GM19467 (cell line): Measurements from ENCODE around the gene IFNE.
"Not testable (repeated sequence)": the region's sequence is repeated elsewhere in the genome, so short reads cannot be mapped to it uniquely, and the experiment has no call there.

Source experiments
- ATAC-seq: cut with Tn5 transposase; IDR thresholded peaks from one replicate; pipeline ENCODE4 v1.9.1; 2021; ENCODE audit warnings: mild to moderate bottlenecking, moderate library complexity; ENCODE audit not compliant: unreplicated experiment

The IFNE gene

DNA sequence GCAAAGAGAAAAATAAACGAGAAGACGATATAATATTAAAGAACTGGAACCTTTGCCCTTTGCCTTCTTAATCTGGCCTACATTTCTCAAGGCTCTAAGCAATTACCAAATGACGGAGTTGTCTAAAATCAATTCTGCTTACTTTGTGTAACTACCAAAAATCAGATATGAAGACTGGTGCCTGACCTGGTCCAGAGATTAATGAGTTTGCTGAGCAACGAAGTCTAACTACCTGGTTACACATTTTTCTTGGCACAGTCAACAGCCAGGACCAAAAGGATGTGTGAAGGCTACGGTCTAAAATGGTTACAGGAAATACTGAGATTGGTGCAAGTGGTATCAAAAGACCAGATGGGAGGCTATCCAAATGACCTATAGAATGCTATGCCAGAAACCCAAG, 17.8 kb upstream of the IFNE start:
- no peak for ATAC-seq

DNA sequence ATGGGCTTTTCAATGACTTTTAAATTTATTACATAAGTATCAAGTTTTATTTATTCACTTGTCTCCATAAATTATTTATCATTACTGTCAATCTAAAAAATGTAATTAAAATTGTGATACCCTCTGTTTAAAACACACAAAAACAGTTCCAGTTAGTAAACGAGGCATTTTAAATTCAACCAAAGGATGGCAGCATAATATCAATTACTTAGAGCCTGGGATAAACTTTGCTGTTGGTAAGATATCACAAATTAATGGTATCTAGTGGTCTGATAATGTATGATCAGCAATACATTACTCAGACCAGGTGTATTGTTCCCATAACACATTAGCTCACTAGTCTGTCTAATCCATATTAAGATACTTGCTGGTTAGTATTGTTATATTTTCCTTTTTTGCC, 9.6 kb upstream of the IFNE start:
- no peak for ATAC-seq

DNA sequence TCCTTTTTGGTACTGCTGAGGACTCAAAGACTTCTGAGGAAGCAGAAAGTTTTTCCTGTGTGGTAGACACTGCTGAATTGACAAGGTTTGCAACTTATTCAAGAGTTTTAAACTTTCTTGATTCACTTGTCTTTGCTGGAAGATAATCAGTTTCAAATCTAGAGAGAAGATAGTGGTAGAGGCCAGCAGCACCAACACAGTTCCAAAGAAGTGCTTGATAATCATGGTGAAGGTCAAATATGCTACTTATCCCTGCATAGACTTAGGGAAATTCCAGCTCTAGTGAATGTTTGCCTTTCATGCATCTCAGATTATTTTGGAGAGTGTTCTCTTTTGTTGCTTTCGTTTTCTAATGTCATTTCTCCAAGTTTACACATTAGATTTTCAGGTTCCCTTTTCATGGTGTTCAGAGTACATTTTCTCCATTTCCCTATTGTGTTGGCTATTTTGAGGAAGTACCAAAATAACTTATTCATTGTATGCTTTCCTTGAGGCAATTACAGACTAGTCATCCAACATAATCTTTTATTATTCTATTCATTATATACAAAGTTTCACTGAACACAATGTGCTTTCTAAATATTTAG, 550 bp downstream of the IFNE start:
- no peak for ATAC-seq

DNA sequence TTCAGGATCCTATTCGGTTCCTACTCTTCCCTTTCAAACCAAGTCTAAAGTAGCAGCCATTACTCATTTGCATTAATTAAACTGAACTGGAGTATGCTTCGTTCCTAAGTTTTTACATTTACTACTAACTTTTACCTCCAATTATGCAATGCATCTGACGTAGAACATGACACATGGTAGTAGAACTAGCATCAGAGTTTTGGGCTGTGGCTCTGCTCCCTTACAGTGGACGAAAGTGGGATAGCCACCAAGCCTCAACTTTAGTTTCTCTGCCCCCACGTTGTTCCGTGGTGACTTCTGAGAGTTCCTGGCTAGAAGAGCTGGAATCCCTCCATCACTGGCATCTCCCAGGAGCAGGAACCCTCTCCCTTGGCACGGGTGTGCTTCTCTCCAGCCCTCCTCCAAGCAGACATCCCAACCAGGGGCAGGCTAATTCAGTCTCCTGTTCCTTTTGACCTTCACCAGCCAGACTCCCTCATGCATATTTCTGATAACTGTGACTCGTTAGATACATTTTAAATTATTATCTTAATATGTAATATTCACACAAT, 2.9 kb downstream of the IFNE start:
- ATAC-seq = no peak

DNA sequence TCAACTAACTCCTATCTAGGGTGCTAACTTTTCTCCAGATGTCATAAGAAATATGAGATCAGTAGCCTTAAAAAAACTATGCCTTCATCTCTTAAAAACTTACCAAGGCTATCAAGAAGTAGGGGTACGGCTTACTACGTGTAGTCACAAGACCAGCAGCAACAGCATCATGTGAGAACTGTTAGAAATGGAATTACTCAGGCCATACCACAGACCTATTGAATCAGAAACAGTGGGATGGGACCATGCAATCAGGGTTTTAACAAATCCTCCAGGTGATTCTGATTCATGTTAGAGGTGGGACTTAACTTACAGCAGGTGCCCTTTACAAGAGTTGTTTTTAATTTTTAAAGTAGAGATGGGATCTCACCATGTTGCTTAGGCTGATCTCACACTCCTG, 4.6 kb downstream of the IFNE start:
- ATAC-seq = no peak

DNA sequence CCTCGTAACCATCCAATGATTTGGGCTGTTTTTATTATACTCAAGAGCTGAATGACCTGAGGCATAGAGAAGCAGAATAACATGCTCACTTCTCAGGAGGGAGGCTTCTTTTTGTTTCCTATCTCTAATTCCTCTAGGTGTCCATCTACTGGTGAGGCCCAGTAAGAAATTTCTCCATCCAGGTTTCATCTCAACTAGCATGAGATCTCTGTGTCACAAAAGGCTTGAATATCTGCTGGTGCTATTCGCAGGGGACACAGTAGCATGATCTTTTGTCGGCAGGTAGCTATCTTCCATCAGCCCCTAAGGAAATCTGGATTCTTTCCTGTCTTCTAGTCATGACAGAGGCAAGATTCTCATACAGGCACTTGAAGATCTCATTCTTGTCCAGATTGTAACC, 8.9 kb downstream of the IFNE start:
- ATAC-seq = no peak

DNA sequence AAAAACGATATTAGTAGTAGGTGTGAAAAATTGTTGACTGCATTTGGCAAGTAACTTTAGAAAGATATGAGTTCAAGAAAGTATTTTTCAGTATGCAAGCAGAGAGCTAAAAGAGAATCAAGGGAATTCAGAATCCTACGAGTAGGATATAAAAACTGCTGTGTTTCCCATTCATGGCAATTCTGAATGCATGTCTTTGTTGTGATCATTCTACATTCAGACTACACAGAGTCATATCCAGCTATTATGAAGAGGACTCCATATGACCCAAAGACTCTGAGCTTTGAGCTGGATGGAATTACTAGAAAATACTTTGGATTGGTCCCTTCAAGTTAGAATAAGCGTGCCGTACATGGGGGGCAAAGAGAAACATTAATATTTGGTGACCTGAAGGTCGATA, 12.0 kb downstream of the IFNE start:
- no peak for ATAC-seq

DNA sequence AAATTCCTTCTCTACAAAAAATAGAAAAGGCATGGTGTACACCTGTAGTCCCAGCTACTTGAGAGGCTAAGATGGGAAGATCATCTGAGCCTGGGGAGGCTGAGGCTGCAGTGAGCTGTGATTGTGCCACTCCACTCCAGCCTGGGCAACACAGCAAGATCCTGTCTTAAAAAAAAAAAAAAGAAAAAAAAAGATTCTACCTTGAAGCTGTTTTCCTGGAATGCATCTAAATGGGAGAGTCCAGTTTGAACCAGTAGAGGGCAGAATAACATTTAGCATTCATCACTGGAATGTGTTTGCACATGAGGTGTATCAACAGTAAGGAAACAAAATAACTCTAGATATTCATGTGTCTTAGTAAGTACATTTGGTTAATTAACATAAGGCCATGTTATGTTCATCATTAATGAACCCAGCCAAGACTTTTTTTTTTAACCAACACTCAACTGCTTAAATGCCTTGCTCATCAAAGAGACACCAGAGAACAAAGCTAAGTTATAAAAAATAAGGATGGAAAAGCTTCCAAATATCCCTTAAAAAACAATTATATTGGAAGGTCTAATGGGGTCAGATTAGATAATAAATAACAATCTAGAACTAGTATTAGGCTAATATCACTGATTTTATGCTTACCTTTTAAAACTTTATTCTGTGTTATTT, 16.1 kb downstream of the IFNE start:
- ATAC-seq = peak; percentile 70

DNA sequence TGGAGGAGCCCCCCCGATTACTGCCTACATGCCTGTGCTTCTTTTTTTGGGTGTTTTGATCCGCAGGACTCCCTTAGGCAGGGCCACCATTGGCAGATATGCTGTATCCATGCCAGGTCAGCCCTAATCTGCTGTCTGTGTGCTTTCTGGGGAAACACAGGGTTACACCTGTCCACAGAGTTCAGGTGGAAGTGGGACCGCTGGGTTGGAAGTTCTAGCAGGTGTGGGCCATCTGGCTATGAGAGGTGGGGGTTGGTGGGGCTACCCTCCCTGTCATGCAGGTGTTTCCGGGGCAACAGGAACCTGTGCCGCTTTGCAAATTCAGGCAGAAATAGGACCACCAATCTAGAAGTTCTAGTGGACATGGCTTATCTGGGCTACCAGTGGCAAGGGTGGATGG, 17.0 kb downstream of the IFNE start:
- no peak for ATAC-seq

DNA sequence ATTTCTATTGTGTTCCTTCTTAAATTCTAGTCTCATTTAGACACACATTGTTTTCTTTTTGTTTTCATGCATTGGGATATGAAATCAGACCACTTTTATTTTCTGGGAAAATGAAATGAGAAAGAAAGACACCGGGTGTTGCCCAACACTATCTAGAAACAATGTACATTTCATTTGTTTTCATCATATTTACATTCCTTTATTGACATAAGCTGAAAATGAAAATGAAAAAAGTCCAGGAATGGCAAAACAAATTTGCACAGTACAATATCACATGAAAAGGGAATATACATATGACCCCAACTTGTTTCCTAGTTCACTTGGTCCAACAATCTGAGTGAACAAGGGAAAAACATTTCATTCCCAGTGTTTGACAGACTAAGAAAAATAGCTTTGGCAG, 20.7 kb downstream of the IFNE start:
- ATAC-seq = no peak

DNA sequence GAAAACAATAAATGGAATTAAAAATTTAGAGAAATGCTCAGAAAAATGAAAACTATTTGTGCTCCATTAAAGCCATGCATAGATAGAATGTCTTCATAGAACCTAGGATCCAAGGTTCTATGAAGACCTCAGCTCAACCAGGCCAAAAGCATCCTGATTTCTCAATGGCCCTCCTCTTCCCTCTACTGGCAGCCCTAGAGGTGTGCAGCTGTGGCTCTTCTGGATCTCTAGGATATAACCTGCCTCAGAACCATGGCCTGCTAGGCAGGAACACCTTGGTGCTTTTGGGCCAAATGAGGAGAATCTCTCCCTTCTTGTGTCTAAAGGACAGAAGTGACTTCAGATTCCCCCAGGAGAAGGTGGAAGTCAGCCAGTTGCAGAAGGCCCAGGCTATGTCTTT, 26.8 kb downstream of the IFNE start:
- peak; percentile 91 for ATAC-seq

DNA sequence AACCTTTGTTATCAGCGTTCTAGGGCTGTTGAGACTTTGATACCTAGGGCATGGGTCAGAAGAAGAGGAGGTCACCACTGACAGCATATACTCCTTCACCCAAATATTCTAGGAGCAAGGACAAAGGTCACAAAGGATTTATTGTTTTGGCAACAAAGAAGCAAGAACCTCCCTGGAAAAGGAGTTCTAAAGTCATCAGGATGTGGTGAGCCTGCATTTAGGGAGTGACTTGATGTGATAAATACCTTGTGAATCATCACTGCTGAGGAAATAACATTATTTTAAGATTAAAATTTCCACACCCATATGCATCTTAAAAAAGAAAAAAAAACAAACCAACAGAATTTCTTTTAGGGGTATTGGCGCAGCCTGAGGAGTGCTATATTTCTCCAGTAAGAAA, 28.0 kb downstream of the IFNE start:
- ATAC-seq = no peak

DNA sequence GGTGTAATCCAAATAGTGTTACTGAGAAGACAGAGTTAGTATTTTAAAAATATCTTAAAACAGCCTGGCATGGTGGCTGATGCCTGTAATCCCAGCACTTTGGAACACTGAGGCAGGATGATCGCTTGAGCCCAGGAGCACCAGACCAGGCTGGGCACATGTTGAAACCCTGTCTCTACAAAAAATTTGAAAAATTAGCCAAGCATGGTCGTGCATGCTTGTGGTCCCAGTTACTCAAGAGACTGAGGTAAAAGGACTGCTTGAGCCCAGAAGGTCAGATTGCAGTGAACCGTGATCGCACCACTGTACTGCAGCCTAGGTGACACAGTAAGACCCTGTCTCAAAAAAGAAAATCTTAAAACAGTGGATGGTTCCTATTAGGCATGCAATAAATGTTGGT, 29.4 kb downstream of the IFNE start:
- no peak for ATAC-seq

DNA sequence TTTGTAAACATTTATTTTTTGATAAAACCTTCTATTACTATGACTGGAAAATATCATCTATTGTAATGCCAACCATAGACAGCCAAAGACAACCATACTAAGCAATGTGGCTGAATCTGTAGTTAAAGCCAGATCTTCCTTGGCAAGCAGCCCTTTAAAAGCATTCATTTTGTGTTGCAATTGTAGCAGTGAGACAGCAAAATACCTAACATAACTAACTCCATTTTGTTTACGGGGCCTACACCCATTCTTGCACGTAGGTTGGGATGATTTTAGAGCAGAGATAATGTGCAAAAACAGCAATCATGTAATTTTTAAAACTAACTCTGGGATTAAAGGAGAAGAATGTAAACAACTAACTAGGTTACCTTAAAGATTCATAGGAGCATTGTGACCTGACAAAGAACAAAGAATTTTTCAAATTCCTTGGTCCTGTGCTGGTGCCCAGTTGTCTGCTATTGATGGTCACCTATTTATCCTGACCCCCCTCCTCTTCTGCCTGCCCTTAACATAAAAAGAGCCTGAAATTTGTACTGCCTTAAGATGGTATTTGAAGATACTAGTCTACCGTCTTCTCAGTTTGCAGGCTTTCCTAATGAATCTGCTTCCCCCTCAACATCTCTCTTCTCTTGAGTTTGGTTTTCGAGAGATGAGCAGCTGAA, 31.2 kb downstream of the IFNE start:
- ATAC-seq = no peak

DNA sequence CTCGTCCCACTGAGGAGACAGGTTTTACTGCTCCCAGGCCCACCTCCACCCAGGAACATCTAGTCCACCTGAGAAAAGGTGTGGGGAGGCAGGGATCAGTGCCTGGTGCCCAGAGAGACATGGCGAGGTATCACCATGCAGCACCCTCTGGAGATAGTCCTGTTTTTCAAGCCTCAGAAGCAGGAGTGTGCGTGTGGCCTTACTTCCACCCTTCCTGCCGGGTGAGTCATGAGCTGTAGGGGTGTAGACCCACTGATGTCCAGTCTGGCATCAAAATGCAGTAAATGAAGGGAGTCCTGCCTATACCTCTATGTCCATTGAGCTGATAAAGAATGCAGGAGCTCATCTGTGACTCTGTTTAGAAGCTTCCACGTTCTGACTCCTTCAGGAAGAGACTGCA, 32.8 kb downstream of the IFNE start:
- not testable (repeated sequence) for ATAC-seq

DNA sequence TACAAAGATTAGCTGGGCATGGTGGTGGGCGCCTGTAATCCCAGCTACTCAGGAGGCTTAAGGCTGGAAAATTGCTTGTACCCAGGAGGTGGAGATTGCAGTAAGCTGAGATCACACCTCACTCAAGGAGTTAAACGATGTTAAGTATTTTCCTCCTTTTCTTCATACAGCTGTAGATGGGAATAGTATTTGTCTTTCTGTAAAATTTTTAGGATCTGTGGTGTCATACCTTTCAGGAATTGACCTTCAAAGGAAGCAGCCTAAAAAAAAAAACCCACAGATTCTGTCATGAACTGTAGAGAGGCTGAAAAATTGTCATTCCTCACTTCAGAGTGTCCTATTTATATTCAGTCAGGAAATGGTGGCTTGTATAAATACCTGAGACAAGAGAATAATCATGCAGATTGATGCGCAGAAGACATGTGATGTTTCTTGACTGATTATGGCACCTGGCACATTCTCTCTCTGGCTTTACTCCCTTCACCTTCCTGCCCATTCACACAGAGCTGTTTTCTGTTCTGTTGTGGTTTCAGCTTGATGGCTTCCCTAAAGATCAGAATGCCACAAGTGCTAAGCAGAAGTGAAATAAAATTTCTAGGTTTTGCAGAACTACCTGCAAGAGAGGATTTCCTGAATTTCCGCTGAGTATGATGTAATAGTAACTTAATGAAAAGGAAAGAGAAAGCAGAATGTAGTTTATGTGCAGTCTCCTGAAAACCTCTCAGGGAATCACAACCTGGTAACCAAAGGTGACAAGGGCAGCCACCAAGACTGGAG, 38.1 kb downstream of the IFNE start:
- peak; percentile 87 for ATAC-seq

DNA sequence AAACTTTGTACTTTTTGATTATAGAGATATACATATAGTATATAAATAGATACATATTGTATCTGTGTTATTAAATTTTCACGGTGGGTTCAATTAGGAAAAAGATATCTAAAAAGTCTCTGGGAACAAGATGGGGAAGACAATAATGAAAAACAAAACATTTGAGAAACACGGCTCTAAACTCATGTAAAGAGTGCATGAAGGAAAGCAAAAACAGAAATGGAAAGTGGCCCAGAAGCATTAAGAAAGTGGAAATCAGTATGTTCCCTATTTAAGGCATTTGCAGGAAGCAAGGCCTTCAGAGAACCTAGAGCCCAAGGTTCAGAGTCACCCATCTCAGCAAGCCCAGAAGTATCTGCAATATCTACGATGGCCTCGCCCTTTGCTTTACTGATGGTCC, 42.0 kb downstream of the IFNE start, which contains the start of gene IFNA1:
Gene IFNA1 (plus strand): TSS at position 301 of the 400 bp plus-strand sequence. CDS start 69 bp downstream, at position 370.
- no peak for ATAC-seq

DNA sequence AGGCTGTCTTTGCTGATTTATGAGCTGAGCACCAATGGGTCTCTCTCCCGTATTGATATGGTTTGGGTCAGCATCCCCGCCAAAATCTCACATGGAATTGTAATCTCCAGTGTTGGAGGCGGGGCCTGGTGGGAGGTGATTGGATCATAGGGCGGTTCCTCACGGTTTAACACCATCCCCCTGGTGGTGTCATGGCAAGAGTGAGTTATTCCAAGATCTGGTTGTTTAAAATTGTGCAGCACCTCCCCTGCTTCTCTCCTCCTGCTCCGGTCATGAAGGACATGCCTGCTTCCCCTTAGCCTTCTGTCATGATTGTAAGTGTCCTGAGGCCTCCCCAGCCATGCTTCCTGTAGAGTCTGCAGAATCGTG, 47.1 kb downstream of the IFNE start:
- not testable (repeated sequence) for ATAC-seq

DNA sequence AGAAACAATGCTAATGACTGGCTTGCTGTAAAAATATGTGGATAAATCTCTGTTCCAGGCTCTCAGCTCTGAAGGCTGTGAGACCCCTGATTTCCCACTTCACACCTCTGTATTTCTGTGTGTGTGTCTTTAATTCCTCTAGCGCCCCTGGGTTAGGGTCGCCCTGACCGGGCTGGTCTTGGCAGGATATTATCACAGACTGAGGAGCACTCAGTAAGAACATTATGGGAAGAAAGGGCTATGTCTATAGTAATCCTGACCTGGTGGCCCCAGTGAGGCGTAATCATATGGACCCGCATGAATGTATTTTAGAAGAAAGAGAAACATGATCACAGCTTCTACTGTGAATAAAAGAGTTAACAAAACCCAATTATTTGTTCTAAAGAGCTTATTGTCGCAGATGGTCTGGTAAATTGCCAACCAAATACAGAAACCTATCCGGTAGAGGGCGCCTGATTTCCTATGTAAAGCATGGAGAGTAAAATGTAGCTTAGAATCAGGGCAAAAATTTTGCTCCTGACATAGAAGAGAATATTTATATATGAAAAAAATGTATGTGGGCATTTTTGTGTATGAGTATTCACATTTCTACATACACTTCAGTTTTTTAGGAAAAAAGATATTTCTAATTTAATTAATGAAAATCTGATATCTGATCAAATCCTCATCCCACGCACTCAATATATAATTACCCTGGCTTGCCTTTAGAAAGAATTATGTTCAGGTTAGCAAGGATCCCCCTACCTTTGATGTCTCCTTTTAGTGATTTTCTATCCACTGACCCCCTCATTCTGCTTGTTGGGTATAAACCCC, 47.7 kb downstream of the IFNE start:
- no peak for ATAC-seq

DNA sequence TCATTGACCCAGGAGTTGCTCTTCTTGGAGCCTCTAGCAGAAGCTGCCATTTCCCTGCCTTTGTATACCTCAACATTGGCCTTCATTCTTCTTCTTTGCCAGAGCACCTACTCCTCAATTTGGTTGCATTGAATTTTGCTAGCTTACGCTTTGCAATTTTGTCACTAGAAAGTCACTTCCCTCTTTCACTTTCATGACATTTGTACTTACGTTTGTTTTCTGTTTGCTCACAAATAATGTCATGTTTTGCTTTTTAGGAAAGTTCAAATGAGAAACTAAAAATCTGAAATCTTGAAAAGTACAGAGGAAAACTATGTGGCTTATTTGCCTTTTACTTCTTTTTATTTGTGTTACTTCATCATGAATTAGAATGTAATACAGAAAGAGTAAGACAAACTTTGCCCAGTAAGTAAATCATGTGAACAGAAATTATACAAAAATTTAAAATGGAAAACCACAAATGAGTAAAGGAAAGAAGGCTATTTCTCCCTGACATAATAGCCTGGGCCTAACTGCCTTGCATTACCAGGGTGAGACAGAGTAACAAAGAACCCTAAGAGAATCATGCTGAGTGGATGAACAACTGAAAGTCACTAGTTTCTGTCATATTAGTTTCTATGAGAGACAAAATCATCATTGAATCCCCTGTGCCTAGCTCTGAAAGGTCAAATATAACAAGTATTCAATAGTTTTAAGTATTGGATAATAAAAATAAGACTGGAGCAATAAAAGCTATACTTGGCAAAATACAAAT, 49.3 kb downstream of the IFNE start:
- peak; percentile 61 for ATAC-seq
